ENCODE measurements around the gene SLC25A6. TPM values are rescaled to one million over a fixed set of nuclear protein-coding genes. Genes with fewer than 3 reads are reported as not detected.

Gene SLC25A6
- total RNA-seq, 1 experiment from 2014 or later, result 178 TPM

DNA sequence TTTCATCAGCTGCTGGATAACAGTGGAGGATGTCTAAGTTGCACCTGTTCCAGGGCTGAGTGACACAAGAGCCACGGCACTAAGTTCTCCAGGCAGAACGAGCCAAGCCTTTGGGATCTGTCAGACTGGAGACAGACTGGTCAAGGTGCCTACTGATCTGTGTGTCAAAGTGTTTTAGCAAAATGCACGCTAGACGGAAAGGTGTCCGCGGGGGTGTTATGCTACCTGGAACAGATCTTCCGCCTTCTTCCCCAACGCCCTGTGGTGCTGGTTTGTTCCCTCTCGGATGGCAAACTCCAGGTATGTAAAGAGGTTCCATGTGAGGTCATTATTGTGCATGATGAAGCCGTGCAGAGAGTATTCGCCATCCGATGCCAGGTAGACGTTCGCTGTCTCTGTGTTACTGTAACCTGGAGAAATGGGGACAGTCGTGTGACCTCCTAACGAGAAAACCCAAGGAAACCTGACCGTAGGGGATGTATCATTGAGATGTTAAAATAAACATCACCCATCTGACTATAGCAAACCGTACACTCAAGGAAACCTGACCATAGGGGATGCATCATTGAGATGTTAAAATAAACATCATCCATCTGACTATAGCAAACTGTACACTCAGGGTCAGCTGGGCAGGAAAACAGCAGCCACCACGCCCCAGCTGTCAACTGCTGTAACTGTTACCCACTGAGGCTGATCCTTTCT, 29.7 kb upstream of the SLC25A6 start:
- intact Hi-C loops (cut with micrococcal nuclease; ENCODE audit: unreplicated experiment), result no loop called here
- CTCF ChIA-PET, result no interaction called here
- Histone ChIP-seq H3K4me3 (no peak overlapping the region), H3F3A (ENCODE audit: insufficient read depth, low read depth) (peaks cover 27% of the 10 kb centered on the region; the same call in 1 of the 2 replicates), H3K9me3 (ENCODE audit: insufficient read depth, low read depth) (0 out of 2 replicates have a peak, but pooled peaks cover 6% of the 10 kb centered on the region), H2AFZ (no peak overlapping the region), H3K9me2 (ENCODE audit: insufficient read depth) (no peaks in the 10 kb centered on the region), H3K4me2 (no peak overlapping the region), H3K27me3 (ENCODE audit: insufficient read depth, low read depth) (no peaks in the 10 kb centered on the region), H3K4me1 (replicated peaks; ENCODE audit: insufficient read depth) (no peaks in the 10 kb centered on the region), H4K20me1 (ENCODE audit: insufficient read depth) (no peaks in the 10 kb centered on the region), H3K79me2 (ENCODE audit: low read depth) (no peaks in the 10 kb centered on the region), H3K36me3 (ENCODE audit: low read depth) (0 out of 2 replicates have a peak, but pooled peaks cover 11% of the 10 kb centered on the region), H3K27ac (no peak overlapping the region)
- DNase-seq, result no peak
- no TSS peak for BruUV-seq (replicated peaks)
- POLR2A ChIA-PET (ENCODE audit: unreplicated experiment), result no interaction called here
- TF ChIP-seq, protein P1, sequence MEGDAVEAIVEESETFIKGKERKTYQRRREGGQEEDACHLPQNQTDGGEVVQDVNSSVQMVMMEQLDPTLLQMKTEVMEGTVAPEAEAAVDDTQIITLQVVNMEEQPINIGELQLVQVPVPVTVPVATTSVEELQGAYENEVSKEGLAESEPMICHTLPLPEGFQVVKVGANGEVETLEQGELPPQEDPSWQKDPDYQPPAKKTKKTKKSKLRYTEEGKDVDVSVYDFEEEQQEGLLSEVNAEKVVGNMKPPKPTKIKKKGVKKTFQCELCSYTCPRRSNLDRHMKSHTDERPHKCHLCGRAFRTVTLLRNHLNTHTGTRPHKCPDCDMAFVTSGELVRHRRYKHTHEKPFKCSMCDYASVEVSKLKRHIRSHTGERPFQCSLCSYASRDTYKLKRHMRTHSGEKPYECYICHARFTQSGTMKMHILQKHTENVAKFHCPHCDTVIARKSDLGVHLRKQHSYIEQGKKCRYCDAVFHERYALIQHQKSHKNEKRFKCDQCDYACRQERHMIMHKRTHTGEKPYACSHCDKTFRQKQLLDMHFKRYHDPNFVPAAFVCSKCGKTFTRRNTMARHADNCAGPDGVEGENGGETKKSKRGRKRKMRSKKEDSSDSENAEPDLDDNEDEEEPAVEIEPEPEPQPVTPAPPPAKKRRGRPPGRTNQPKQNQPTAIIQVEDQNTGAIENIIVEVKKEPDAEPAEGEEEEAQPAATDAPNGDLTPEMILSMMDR (conservative IDR thresholded peaks at IDR 0.05), result no peak
- no peak for TF ChIP-seq EZH2 (IDR thresholded peaks at IDR 0.05; ENCODE audit: low read depth)

- TF ChIP-seq EZH2 (IDR thresholded peaks at IDR 0.05; ENCODE audit: low read depth), result no peak
- TF ChIP-seq, protein P1 (conservative IDR thresholded peaks at IDR 0.05), result no peak
- POLR2A ChIA-PET (ENCODE audit: unreplicated experiment), result no interaction called here
- no peaks in the 10 kb centered on the region for H3K9me2 ChIP-seq (ENCODE audit: insufficient read depth)
- no peaks in the 10 kb centered on the region for H3K79me2 ChIP-seq (ENCODE audit: low read depth)
- no TSS peak for BruUV-seq (replicated peaks)
- H2AFZ ChIP-seq, result no peak overlapping the region
- 0 out of 2 replicates have a peak, but pooled peaks cover 6% of the 10 kb centered on the region for H3K9me3 ChIP-seq (ENCODE audit: insufficient read depth, low read depth)
- no peak overlapping the region for H3K27ac ChIP-seq
- H3K4me1 ChIP-seq (replicated peaks; ENCODE audit: insufficient read depth), result no peaks in the 10 kb centered on the region
- H4K20me1 ChIP-seq (ENCODE audit: insufficient read depth), result no peaks in the 10 kb centered on the region
- no peak overlapping the region for H3K4me2 ChIP-seq
- no peaks in the 10 kb centered on the region for H3K27me3 ChIP-seq (ENCODE audit: insufficient read depth, low read depth)
- DNase-seq, result no peak
- H3F3A ChIP-seq (ENCODE audit: insufficient read depth, low read depth), result peaks cover 27% of the 10 kb centered on the region; the same call in 1 of the 2 replicates
- no peak overlapping the region for H3K4me3 ChIP-seq
- H3K36me3 ChIP-seq (ENCODE audit: low read depth), result 0 out of 2 replicates have a peak, but pooled peaks cover 8% of the 10 kb centered on the region
- intact Hi-C loops (cut with micrococcal nuclease; ENCODE audit: unreplicated experiment), result no loop called here
- CTCF ChIA-PET, result no interaction called here
Observed at GRCh38 chrX:1420371-1420770, 28.5 kb upstream of the SLC25A6 start.

DNA sequence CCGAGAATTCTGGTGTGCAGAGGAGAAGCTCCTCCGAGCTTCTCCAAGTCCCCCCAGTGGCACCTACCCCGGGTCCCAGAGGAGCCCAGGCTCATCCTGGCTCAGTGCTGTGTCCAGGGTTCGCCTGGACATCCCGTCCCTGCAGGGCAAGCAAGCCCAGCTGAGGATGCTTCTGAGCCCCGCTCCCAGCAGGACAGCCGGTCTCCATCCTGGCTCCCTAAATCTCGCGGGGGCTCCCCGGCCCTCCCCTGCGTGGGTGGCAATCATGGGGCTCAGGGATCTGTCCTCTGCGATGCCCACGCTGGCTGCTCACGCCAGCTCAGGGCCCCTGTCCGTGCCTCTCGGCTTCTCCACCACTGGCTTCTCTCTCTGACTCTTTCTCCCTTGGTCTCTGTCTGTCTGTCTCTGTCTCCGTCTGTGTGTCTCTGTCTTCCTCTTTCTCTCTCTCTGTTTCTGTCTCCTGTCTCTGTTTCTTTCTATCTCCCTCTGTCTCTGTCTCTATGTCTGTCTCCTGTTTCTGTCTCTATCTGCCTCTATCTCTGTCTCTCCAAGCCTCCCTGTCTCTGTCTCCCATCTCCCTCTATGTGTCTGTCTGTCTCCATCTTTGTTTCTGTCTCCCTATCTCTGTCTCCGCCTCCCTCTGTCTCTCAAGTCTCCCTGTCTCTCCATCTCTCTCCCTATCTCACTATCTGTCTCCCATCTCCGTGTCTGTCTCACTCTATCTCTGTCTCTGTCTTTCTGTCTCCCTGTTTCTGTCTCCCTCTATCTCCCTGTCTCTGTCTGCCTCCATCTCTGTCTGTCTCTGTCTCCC, 27.8 kb upstream of the SLC25A6 start:
- no peak overlapping the region for H3K27ac ChIP-seq
- no TSS peak for BruUV-seq (replicated peaks)
- no peak overlapping the region for H3K4me3 ChIP-seq
- ChIA-PET POLR2A (ENCODE audit: unreplicated experiment) (no interaction called here), CTCF (no interaction called here)
- 0 out of 2 replicates have a peak, but pooled peaks cover 8% of the 10 kb centered on the region for H3K36me3 ChIP-seq (ENCODE audit: low read depth)
- no peaks in the 10 kb centered on the region for H3K4me1 ChIP-seq (replicated peaks; ENCODE audit: insufficient read depth)
- no peaks in the 10 kb centered on the region for H3K9me2 ChIP-seq (ENCODE audit: insufficient read depth)
- H3K9me3 ChIP-seq (ENCODE audit: insufficient read depth, low read depth), result 0 out of 2 replicates have a peak, but pooled peaks cover 6% of the 10 kb centered on the region
- no peaks in the 10 kb centered on the region for H3K79me2 ChIP-seq (ENCODE audit: low read depth)
- no peak overlapping the region for H3K4me2 ChIP-seq
- intact Hi-C loops (cut with micrococcal nuclease; ENCODE audit: unreplicated experiment), result no loop called here
- TF ChIP-seq, protein P1 (conservative IDR thresholded peaks at IDR 0.05), result no peak
- TF ChIP-seq EZH2 (IDR thresholded peaks at IDR 0.05; ENCODE audit: low read depth), result no peak
- no peaks in the 10 kb centered on the region for H4K20me1 ChIP-seq (ENCODE audit: insufficient read depth)
- H3K27me3 ChIP-seq (ENCODE audit: insufficient read depth, low read depth), result no peaks in the 10 kb centered on the region
- peaks cover 27% of the 10 kb centered on the region; the same call in 1 of the 2 replicates for H3F3A ChIP-seq (ENCODE audit: insufficient read depth, low read depth)
- H2AFZ ChIP-seq, result no peak overlapping the region
- DNase-seq, result no peak
